Kidney epithelial cell (primary cell): ENCODE measurements around the gene TAL1. TPM values are rescaled to one million over a fixed set of nuclear protein-coding genes. Genes with fewer than 3 reads are reported as not detected.

ENCODE experiments used
- DNase-seq: peaks from one replicate; pipeline ENCODE4 v3.0.0-alpha.2; 2010; ENCODE audit warnings: low read depth
- H3K27me3 ChIP-seq: 2 replicates; pipeline ENCODE4 v1.6.0; 2011; ENCODE audit warnings: low read length; ENCODE audit not compliant: control insufficient read depth, insufficient read depth
- H3K36me3 ChIP-seq: 2 replicates; pipeline ENCODE4 v1.5.1; 2011; ENCODE audit warnings: low read length; ENCODE audit not compliant: control insufficient read depth, insufficient read depth
- H3K4me3 ChIP-seq: 2 replicates; pipeline ENCODE4 v1.5.1; 2011; ENCODE audit warnings: low read depth, mild to moderate bottlenecking, control low read depth, low read length
- CTCF ChIP-seq: IDR thresholded peaks from 2 replicates; pipeline ENCODE4 v1.5.1; 2011; ENCODE audit warnings: mild to moderate bottlenecking, moderate library complexity, low read length, control low read depth, inconsistent platforms; ENCODE audit not compliant: insufficient read depth, poor library complexity, severe bottlenecking
- total RNA-seq: library from RNA; depleted of rRNA; stranded (reverse); fragments of >200 nt; gene quantifications from 2 replicates; pipeline ENCODE4 v1.2.3, GENCODE V29; 2015

The TAL1 gene
- total RNA-seq, 1 donor from 2014 or later = 0.71 TPM

DNA sequence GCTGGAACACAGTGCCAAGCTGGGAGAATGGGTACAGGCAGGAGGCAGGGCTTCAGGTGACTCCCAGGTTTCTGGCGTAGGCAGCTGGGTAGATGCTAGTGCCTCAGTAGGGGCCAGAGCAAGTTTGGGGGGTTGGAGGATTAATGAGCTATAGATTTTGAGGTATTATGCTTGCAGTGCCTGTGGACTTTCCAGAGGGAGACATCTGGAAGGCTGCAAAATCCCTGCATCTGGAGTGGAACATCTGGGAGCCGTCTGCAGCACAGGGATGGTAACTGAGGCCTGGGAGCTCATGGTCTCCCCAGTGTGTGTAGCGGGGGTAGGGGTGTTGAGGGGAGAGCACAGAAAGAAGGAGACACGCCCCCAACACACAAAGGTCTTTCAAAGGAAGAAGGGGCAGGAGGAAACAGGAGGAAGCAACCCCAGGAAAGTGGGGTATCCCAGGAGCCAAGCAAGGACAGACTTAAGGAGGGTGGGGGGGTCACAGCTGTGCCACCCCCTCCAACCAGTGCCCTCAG, 40.0 kb downstream of the TAL1 start:
- Histone ChIP-seq H3K36me3 (no peaks in the 10 kb centered on the region), H3K27me3 (no peaks in the 10 kb centered on the region), H3K4me3 (no peak overlapping the region)
- no peak for TF ChIP-seq CTCF
- DNase-seq = no peak

GRCh38 chr1:47190857-47191256, 41.2 kb downstream of the TAL1 start:
- no peaks in the 10 kb centered on the region for H3K27me3 ChIP-seq
- no peaks in the 10 kb centered on the region for H3K36me3 ChIP-seq
- H3K4me3 ChIP-seq = no peak overlapping the region
- no peak for DNase-seq
- TF ChIP-seq CTCF = no peak

DNA sequence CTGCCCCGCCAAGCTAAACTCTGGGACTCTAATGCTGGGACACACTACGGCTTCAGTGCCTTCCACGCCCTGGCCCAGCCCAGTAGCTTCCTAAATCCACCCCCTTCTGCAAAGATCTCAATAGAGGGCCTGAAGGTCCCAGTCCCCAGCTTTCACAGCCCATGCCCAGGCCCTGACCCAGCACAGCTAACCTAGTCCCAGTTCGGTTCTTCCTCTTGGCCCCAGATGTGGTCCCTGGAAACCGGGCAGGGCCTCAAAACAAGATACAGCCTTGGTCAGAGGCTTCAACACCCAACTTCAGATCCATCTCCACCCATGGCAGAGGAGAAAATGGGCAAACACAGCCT, 41.5 kb downstream of the TAL1 start:
- no peak for TF ChIP-seq CTCF

GRCh38 chr1:47189844-47190508, 42.0 kb downstream of the TAL1 start, which contains the start of gene PDZK1IP1:
TSS of gene PDZK1IP1 (minus strand) at chr1:47190036. CDS start at chr1:47189932, 104 bp downstream.
- no peak for TF ChIP-seq CTCF
- no peaks in the 10 kb centered on the region for H3K27me3 ChIP-seq

More for the DNA sequence above, 41.5 kb downstream of the TAL1 start:
- no peak overlapping the region for H3K4me3 ChIP-seq
- no peaks in the 10 kb centered on the region for H3K27me3 ChIP-seq
- no peaks in the 10 kb centered on the region for H3K36me3 ChIP-seq
- DNase-seq = no peak

DNA sequence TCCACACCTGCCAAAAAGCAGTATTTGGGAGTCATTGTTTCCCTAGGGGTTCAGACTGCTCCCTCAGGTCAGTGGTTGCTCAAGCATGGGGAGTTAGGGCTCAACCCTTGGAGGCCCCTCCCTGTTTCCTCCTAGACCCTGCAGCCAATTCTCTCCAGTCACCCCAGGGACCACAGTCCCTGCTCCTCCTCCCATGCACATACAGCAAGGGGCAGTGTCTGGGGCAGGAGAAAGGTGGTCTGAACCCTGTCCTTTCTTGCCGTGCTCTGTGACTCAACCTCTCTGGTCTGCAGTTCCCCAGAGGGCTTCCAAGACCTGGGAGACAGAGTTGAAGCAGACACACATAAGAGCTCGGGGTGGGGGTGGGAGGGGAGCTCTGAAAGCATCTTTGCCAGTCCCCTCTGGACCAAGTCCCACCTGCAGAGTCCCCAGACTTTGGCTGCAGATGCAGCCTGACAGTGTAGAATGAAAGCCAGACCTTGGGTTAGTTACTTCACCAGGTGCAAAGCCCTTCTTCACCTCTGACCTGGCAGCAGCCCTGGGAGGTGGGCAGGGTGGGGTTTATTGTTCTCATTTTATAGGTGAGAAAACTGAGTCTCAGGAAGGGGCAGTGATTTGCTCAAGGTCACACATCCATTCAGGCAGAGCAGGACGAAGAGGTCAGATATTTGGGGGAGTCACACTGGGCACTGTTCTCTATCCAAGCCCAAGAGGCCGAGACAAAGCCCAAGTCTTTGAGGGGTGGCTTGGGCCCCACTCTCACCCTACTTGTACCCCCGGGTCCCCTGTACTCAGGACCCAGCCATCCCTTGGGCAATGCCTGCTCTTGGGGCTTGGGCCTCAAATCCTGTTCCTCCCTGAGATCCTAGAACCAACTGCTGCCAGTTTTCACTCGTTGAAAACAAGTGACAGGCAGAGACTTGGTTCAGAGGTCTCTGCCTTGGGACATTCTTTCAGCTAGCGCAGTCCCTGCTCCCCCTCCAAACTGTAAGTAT, 42.9 kb downstream of the TAL1 start:
- DNase-seq = no peak
- Histone ChIP-seq H3K27me3 (no peaks in the 10 kb centered on the region), H3K36me3 (no peaks in the 10 kb centered on the region), H3K4me3 (peak overlapping the region; percentile 28)
- no peak for TF ChIP-seq CTCF

More at GRCh38 chr1:47189844-47190508, 42.0 kb downstream of the TAL1 start, which contains the start of gene PDZK1IP1:
- DNase-seq = peak; percentile 90
- H3K36me3 ChIP-seq = no peaks in the 10 kb centered on the region
- H3K4me3 ChIP-seq = peak within 1 kb of the TSS; percentile 28
